ENCODE data around the gene PLEKHH1. TPM values are rescaled to one million over a fixed set of nuclear protein-coding genes. Genes with fewer than 3 reads are reported as not detected.

Gene PLEKHH1
- total RNA-seq, 6 donors from 2014 or later, result 0.46 to 25.1 (median 4.4) TPM

- H3K36me3 ChIP-seq, result no peaks in the 10 kb centered on the region
- TF ChIP-seq CTCF (IDR thresholded peaks at IDR 0.05) (no peak), EP300 (IDR thresholded peaks at IDR 0.05) (no peak), POLR2A (IDR thresholded peaks at IDR 0.05) (no peak), POLR2AphosphoS5 (IDR thresholded peaks at IDR 0.05) (no peak)
- H3K27ac ChIP-seq, result no peak overlapping the region
- no peak for ATAC-seq (ENCODE audit: low FRiP score in 2 of 2)
- no peaks in the 10 kb centered on the region for H3K27me3 ChIP-seq
- no peak for DNase-seq
- peaks cover 10 to 20% (median 15%) of the 10 kb centered on the region in 4 donors for H3K4me1 ChIP-seq
- H3K9me3 ChIP-seq, result no peaks in the 10 kb centered on the region
- no peak overlapping the region for H3K4me3 ChIP-seq
- 68 to 83% methylated on average over 8 of the region's 8 CpGs for WGBS, 2 donors
These were observed 20.4 kb upstream of the PLEKHH1 start for GRCh38 chr14:67512463-67513310.

- ATAC-seq (ENCODE audit: low FRiP score in 2 of 2), result no peak
These were observed 19.4 kb upstream of the PLEKHH1 start for GRCh38 chr14:67513631-67514108.

GRCh38 chr14:67514203-67514607 lies 18.9 kb upstream of the PLEKHH1 start:
- Histone ChIP-seq H3K9me3 (no peaks in the 10 kb centered on the region), H3K27me3 (no peaks in the 10 kb centered on the region), H3K27ac (peak overlapping the region; percentile 28 to 83 (median 78)), H3K36me3 (no peaks in the 10 kb centered on the region), H3K4me1 (peaks cover 10 to 20% (median 15%) of the 10 kb centered on the region in 4 donors), H3K4me3 (peak overlapping the region in 3 of 4 donors; percentile 90 to 100 (median 97))
- WGBS, 2 donors, result 58 to 59% methylated on average over 9 of the region's 9 CpGs
- no peak for ATAC-seq (ENCODE audit: low FRiP score in 2 of 2)
- peak in 1 of 2 donors; percentile 33 for DNase-seq
- no peak for TF ChIP-seq CTCF (IDR thresholded peaks at IDR 0.05)

More at GRCh38 chr14:67513631-67514108, 19.4 kb upstream of the PLEKHH1 start:
- Histone ChIP-seq H3K27me3 (no peaks in the 10 kb centered on the region), H3K27ac (peak overlapping the region in 3 of 4 donors; percentile 28 to 83 (median 82)), H3K4me1 (peaks cover 10 to 20% (median 15%) of the 10 kb centered on the region in 4 donors), H3K36me3 (no peaks in the 10 kb centered on the region), H3K9me3 (no peaks in the 10 kb centered on the region), H3K4me3 (no peak overlapping the region)
- DNase-seq, result no peak
- TF ChIP-seq CTCF (IDR thresholded peaks at IDR 0.05) (no peak), POLR2AphosphoS5 (IDR thresholded peaks at IDR 0.05) (no peak), POLR2A (IDR thresholded peaks at IDR 0.05) (no peak), EP300 (IDR thresholded peaks at IDR 0.05) (no peak)
- 100% methylated on average over 1 of the region's 1 CpG for WGBS, 2 donors

GRCh38 chr14:67514650-67515385 lies 18.3 kb upstream of the PLEKHH1 start:
- Histone ChIP-seq H3K4me3 (peak overlapping the region; percentile 90 to 100 (median 98)), H3K4me1 (peaks cover 10 to 20% (median 15%) of the 10 kb centered on the region in 4 donors), H3K36me3 (no peaks in the 10 kb centered on the region), H3K27me3 (no peaks in the 10 kb centered on the region), H3K9me3 (no peaks in the 10 kb centered on the region), H3K27ac (peak overlapping the region; percentile 59 to 83 (median 78))
- peak; percentile 53 to 91 for DNase-seq
- peak in 1 of 6 experiments; percentile 7 for TF ChIP-seq CTCF (IDR thresholded peaks at IDR 0.05)
- no peak for TF ChIP-seq POLR2A (IDR thresholded peaks at IDR 0.05)
- peak; percentile 37 to 81 for ATAC-seq (ENCODE audit: low FRiP score in 2 of 2)
- WGBS, 2 donors, result 0 to 3% methylated on average over 14 to 19 of the region's 75 CpGs
